Activated T-cell treated with anti-CD3 and anti-CD28 coated beads, Interleukin-2, amount 50 U/mL, for 4 hours (primary cell): ENCODE data around the gene GGT6. TPM values are rescaled to one million over a fixed set of nuclear protein-coding genes. Genes with fewer than 3 reads are reported as not detected.
A peak's percentile ranks its signal among the peaks of the same experiment; 100 is the strongest.

Source experiments
- ATAC-seq, 2 donors: fragments of 200-7000 bp; cut with Tn5 transposase; one replicate each; pipeline ENCODE4 v1.10.0; 2021
- DNase-seq: peaks from one replicate; pipeline ENCODE4 v3.0.0-alpha.2; 2020
- H3K27me3 Mint-ChIP-seq: one replicate; pipeline ENCODE4 v1.8.0; 2021; ENCODE audit warnings: low read depth, mixed read lengths
- H3K36me3 Mint-ChIP-seq: one replicate; pipeline ENCODE4 v1.8.0; 2022; ENCODE audit warnings: mixed read lengths; ENCODE audit not compliant: insufficient read depth
- H3K4me1 Mint-ChIP-seq: one replicate; pipeline ENCODE4 v1.8.0; 2021; ENCODE audit warnings: low read depth, mixed read lengths
- H3K4me3 Mint-ChIP-seq: one replicate; pipeline ENCODE4 v1.8.0; 2021; ENCODE audit warnings: mild to moderate bottlenecking, moderate library complexity, mixed read lengths
- H3K9me3 Mint-ChIP-seq: one replicate; pipeline ENCODE4 v1.8.0; 2021; ENCODE audit warnings: mixed read lengths
- total RNA-seq, 3 donors: library from RNA; stranded (reverse); gene quantifications; one replicate each; pipeline ENCODE4 v1.2.1, GENCODE V29; 2021

Gene GGT6
- total RNA-seq, 3 donors from 2014 or later, result not detected

- Mint-ChIP-seq H3K4me1 (peaks cover 18% of the 10 kb centered on the region), H3K4me3 (no peak overlapping the region), H3K36me3 (no peaks in the 10 kb centered on the region), H3K9me3 (no peaks in the 10 kb centered on the region), H3K27me3 (peaks cover 3% of the 10 kb centered on the region)
- ATAC-seq (no peak), DNase-seq (no peak)
Observed at GRCh38 chr17:4574448-4575045, 14.2 kb upstream of the GGT6 start.

- no peaks in the 10 kb centered on the region for H3K36me3 Mint-ChIP-seq
- H3K27me3 Mint-ChIP-seq, result peaks cover 3% of the 10 kb centered on the region
- H3K4me3 Mint-ChIP-seq, result no peak overlapping the region
- DNase-seq, result peak; percentile 47
- peaks cover 18% of the 10 kb centered on the region for H3K4me1 Mint-ChIP-seq
- H3K9me3 Mint-ChIP-seq, result no peaks in the 10 kb centered on the region
- peak; percentile 99 for ATAC-seq
Observed at GRCh38 chr17:4573669-4574068, 13.3 kb upstream of the GGT6 start.

- H3K36me3 Mint-ChIP-seq, result no peaks in the 10 kb centered on the region
- ATAC-seq, result no peak
- no peaks in the 10 kb centered on the region for H3K9me3 Mint-ChIP-seq
- H3K27me3 Mint-ChIP-seq, result peaks cover 3% of the 10 kb centered on the region
- no peak for DNase-seq
- no peak overlapping the region for H3K4me3 Mint-ChIP-seq
- H3K4me1 Mint-ChIP-seq, result peaks cover 18% of the 10 kb centered on the region
Observed at GRCh38 chr17:4573115-4573514, 12.7 kb upstream of the GGT6 start.

DNA sequence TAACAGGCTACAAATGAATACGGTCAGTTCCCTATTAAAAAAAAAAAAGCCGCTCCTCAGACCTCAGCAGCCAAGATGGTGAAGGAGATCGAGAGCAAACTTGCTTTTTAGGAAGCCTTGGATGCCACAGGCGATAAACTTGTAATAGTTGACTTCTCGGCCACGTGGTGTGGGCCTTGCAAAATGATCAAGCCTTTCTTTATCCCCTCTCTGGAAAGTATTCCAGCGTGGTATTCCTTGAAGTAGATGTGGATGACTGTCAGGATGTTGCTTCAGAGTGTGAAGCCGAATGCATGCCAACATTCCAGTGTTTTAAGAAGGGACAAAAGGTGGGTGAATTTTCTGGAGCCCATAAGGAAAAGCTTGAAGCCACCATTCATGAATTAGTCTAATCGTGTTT is 11.8 kb upstream of the GGT6 start:
- no peak for ATAC-seq
- Mint-ChIP-seq H3K4me1 (peaks cover 18% of the 10 kb centered on the region), H3K4me3 (no peak overlapping the region), H3K27me3 (peaks cover 3% of the 10 kb centered on the region), H3K9me3 (no peaks in the 10 kb centered on the region), H3K36me3 (no peaks in the 10 kb centered on the region)
- DNase-seq, result no peak

- DNase-seq (no peak), ATAC-seq (no peak)
- Mint-ChIP-seq H3K4me1 (peaks cover 25% of the 10 kb centered on the region), H3K9me3 (no peaks in the 10 kb centered on the region), H3K36me3 (no peaks in the 10 kb centered on the region), H3K27me3 (peaks cover 3% of the 10 kb centered on the region), H3K4me3 (no peak overlapping the region)
Observed at GRCh38 chr17:4569591-4569990, 9.2 kb upstream of the GGT6 start.

- no peak overlapping the region for H3K4me3 Mint-ChIP-seq
- ATAC-seq (peak; percentile 29 to 48), DNase-seq (peak; percentile 31)
Observed at GRCh38 chr17:4566785-4567184, 6.4 kb upstream of the GGT6 start.

DNA sequence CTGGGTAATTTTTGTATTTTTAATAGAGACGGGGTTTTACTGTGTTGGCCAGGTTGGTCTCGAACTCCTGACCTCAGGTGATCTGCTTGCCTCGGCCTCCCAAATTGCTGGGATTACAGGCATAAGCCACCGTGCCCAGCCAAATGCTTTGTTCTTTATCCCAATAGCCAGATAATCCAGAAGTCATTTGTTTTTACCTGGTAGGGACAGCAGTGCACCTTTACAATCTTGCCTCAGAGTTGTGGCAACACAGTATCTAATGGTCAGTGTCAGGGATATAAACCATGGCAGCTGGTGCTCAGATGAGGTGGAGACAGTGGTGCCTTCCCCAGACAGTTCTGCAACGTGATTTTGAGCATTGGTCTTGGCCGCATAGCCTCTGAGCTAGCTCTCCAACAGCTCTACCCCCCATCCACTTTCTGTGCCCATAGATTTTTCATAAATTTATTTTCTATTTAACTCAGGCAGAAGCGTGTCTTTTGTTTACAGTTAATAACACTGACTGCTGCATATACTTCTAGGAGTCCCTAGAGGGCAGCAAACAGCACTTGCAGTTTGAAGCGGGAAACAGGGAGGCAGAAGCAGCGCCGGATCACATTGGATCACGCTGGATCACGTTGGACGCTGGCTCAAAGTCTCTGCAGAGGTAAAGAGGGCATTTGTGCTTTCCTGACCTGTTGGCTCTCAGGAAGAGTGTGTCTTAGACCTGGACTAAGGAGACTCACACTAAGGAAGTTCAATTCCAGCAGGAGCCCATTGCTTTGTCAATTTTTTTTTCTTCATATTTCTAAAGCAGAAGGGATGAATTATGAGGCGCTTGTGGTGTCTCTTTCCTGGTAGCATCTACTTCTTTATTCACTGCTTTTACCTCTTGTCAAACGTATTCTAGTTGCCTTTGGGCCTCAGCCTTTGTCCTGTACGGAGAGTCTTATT is 5.1 kb upstream of the GGT6 start:
- H3K27me3 Mint-ChIP-seq, result no peaks in the 10 kb centered on the region

More at GRCh38 chr17:4566785-4567184, 6.4 kb upstream of the GGT6 start:
- Mint-ChIP-seq H3K27me3 (no peaks in the 10 kb centered on the region), H3K9me3 (no peaks in the 10 kb centered on the region), H3K36me3 (no peaks in the 10 kb centered on the region), H3K4me1 (peaks cover 29% of the 10 kb centered on the region)

DNA sequence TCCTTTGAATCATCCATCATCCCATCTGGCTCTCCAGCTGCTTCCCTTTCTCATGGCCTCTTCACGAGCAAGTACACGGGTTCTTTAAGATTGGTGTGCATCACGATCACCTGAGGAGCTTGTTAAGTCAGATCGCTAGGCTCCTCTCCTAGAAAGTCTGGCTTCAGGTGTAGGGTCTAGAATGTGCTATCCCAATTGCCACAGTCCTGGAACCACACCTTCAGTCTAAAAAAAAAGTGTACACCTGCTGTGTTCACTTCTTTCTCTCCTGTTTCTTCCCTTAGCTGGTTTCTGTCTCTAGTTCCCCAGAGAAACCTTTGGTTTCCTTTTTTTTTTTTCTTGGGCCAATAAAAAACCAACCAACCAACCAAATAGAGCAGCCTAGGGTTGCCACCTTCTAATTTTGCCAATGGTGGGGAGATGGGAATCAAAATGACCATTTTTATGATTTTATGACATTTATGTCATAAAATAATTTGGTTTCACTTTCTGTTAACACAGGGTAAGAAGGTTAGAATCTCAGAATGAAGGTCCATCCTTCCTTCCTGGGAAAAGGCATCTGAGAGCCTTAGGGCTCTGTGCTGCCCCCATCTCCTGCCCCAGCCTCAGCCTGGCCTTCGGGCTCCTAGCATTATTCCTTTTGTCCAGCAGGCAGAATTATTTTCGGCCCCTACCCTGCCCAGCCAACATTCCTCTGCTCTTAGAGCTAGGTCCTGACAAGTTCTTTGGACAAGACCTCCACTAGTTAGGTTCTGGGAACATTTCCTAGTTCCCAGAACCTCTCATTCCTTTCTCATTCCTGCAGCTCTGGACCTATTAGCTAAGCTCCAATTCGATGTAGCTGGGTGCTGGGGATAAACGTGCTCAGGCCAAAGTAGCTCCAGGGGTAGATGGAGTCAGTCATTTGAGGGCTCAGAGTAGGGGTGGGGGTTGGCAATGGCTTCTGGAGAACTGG is 1.9 kb upstream of the GGT6 start:
- no peaks in the 10 kb centered on the region for H3K9me3 Mint-ChIP-seq
- no peak for DNase-seq
- ATAC-seq, result no peak
- no peaks in the 10 kb centered on the region for H3K36me3 Mint-ChIP-seq
- H3K4me1 Mint-ChIP-seq, result peaks cover 29% of the 10 kb centered on the region
- no peaks in the 10 kb centered on the region for H3K27me3 Mint-ChIP-seq
- no peak overlapping the region for H3K4me3 Mint-ChIP-seq

More for the DNA sequence above, 5.1 kb upstream of the GGT6 start:
- Mint-ChIP-seq H3K4me3 (no peak overlapping the region), H3K4me1 (peaks cover 29% of the 10 kb centered on the region), H3K36me3 (no peaks in the 10 kb centered on the region), H3K9me3 (no peaks in the 10 kb centered on the region)
- DNase-seq, result no peak
- ATAC-seq, result peak; percentile 59 to 65

- DNase-seq (no peak), ATAC-seq (no peak)
- Mint-ChIP-seq H3K4me1 (peaks cover 33% of the 10 kb centered on the region), H3K27me3 (no peaks in the 10 kb centered on the region), H3K36me3 (no peaks in the 10 kb centered on the region), H3K4me3 (no peak overlapping the region), H3K9me3 (no peaks in the 10 kb centered on the region)
Observed at GRCh38 chr17:4560837-4561256, 470 bp upstream of the GGT6 start.

- Mint-ChIP-seq H3K4me3 (no peak overlapping the region), H3K27me3 (no peaks in the 10 kb centered on the region), H3K4me1 (peaks cover 32% of the 10 kb centered on the region), H3K36me3 (no peaks in the 10 kb centered on the region), H3K9me3 (no peaks in the 10 kb centered on the region)
- DNase-seq (no peak), ATAC-seq (no peak)
Observed at GRCh38 chr17:4559966-4560365, 411 bp downstream of the GGT6 start.

DNA sequence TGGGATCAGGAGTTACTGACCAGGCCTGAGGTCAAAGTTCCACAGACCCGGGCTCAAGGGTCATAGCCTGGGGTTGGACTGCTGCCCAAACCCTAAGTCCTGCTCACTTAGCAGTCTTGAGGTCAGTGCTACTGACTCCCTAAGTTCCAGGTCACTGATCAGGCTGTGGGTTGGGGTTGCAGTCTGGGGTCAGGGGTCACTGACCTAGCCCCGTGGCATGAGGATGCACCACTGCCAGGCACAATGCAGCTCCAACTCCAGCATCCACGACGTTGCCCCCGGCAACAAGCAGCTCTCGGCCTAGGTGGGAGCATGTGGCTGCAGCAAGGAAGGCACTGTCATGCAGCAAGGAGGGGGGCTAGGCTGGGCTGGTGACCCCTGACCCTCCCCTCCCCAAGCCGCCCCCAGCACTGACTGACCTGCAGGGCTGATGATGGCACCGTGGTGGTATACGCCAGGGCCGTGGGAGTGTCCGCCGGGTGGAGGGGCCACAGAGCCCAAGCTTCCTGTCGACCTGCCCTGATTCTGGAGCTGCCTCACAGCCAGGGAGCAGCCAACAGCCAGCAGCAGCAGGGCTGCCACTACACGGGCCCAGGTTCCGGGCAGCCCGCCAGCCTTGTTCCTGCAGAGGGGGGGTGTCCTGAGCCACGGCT is 1.1 kb downstream of the GGT6 start:
- H3K27me3 Mint-ChIP-seq, result no peaks in the 10 kb centered on the region
- ATAC-seq (no peak), DNase-seq (no peak)
- H3K9me3 Mint-ChIP-seq, result no peaks in the 10 kb centered on the region
- H3K36me3 Mint-ChIP-seq, result no peaks in the 10 kb centered on the region
- peaks cover 37% of the 10 kb centered on the region for H3K4me1 Mint-ChIP-seq
- no peak overlapping the region for H3K4me3 Mint-ChIP-seq

DNA sequence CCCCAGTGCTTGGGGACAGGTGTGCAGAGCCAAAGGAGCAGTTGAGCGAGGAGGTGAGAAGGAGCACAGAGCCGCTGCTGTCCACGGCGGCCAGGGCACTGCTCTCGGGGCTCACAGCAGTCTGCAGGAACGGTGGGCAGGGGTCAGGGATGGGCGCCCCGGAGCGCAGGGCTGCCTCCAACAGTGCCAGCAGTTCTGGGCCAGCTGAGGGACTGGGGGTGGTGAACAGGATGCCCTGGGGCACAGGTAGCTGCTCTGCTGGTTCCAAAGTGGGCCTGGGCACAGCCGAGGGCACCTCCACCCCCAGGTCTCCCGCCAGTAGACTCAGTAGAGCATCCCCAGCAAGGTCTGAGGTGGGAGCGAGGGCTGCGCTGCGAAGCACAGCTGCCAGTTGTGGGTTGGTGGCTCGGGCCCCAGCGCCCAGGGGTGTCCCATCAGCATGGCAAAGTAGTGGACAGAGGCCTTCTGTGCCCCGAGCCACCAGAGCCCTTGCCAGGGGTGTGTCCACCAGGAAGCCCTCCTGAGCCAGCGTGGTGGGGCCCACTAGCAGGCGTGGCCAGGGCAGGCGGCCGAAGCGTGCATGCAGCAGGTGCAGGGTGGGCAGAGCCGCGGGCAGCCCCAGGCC is 1.9 kb downstream of the GGT6 start:
- ATAC-seq (no peak), DNase-seq (no peak)
- Mint-ChIP-seq H3K36me3 (peaks cover 3% of the 10 kb centered on the region), H3K4me1 (peaks cover 39% of the 10 kb centered on the region), H3K27me3 (no peaks in the 10 kb centered on the region), H3K9me3 (no peaks in the 10 kb centered on the region), H3K4me3 (no peak overlapping the region)

- H3K9me3 Mint-ChIP-seq, result no peaks in the 10 kb centered on the region
- DNase-seq, result no peak
- H3K36me3 Mint-ChIP-seq, result peaks cover 3% of the 10 kb centered on the region
- H3K4me1 Mint-ChIP-seq, result peaks cover 33% of the 10 kb centered on the region
- H3K27me3 Mint-ChIP-seq, result no peaks in the 10 kb centered on the region
- no peak overlapping the region for H3K4me3 Mint-ChIP-seq
- no peak for ATAC-seq
Observed at GRCh38 chr17:4557626-4558346, 2.6 kb downstream of the GGT6 start.
